Smooth muscle cell (in vitro differentiated cells): ENCODE measurements around the gene STX1A. TPM values are rescaled to one million over a fixed set of nuclear protein-coding genes. Genes with fewer than 3 reads are reported as not detected.
A peak's percentile ranks its signal among the peaks of the same experiment; 100 is the strongest.
"Not testable (repeated sequence)": the region's sequence is repeated elsewhere in the genome, so short reads cannot be mapped to it uniquely, and the experiment has no call there.

Experiments
- DNase-seq: peaks from one replicate; lab custom pipeline; 2025; ENCODE audit not compliant: unreplicated experiment; lab: John Stamatoyannopoulos, UW
- H2AFZ ChIP-seq: fragments of 200-600 bp; sonication (generic); 2 replicates; pipeline ENCODE4 v1.6.0; 2016; ENCODE audit warnings: antibody characterized with exemption, low read depth, mild to moderate bottlenecking
- H3F3A ChIP-seq: fragments of 200-600 bp; sonication (generic); 2 replicates; pipeline ENCODE4 v1.6.0; 2017; ENCODE audit warnings: antibody characterized with exemption, low read depth
- H3K27ac ChIP-seq: fragments of 200-600 bp; sonication (generic); 2 replicates; pipeline ENCODE4 v1.5.1; 2016; ENCODE audit warnings: low read depth, mild to moderate bottlenecking
- H3K27me3 ChIP-seq: fragments of 200-600 bp; sonication (generic); 2 replicates; pipeline ENCODE4 v1.6.1; 2016; ENCODE audit warnings: low read depth, mild to moderate bottlenecking
- H3K36me3 ChIP-seq: fragments of 200-600 bp; sonication (generic); 2 replicates; pipeline ENCODE4 v1.5.1; 2016; ENCODE audit warnings: low read depth
- H3K4me1 ChIP-seq: fragments of 200-600 bp; sonication (generic); 2 replicates; pipeline ENCODE4 v1.5.1; 2016; ENCODE audit warnings: low read depth
- H3K4me2 ChIP-seq: fragments of 200-600 bp; sonication (generic); 2 replicates; pipeline ENCODE4 v1.6.0; 2016; ENCODE audit warnings: mild to moderate bottlenecking
- H3K4me3 ChIP-seq: fragments of 200-600 bp; sonication (generic); 2 replicates; pipeline ENCODE4 v1.5.1; 2016; ENCODE audit warnings: mild to moderate bottlenecking
- H3K79me2 ChIP-seq: fragments of 200-600 bp; sonication (generic); 2 replicates; pipeline ENCODE4 v1.6.0; 2016; ENCODE audit warnings: low read depth, mild to moderate bottlenecking
- H3K9ac ChIP-seq: fragments of 200-600 bp; sonication (generic); 2 replicates; pipeline ENCODE4 v1.6.0; 2016; ENCODE audit warnings: low read depth
- H3K9me3 ChIP-seq: fragments of 200-600 bp; sonication (generic); replicated peaks from 2 replicates; pipeline ENCODE4 v1.5.1; 2016; ENCODE audit warnings: low read depth
- H4K20me1 ChIP-seq: fragments of 200-600 bp; sonication (generic); 2 replicates; pipeline ENCODE4 v1.6.0; 2016; ENCODE audit warnings: low read depth
- WGBS: methylation state at CpG from one replicate; pipeline ENCODE4 v1.1.7; 2016; ENCODE audit warnings: low lambda C conversion rate; 5-methylcytosine and 5-hydroxymethylcytosine counted together
- polyA plus RNA-seq: library from polyadenylated mRNA; unstranded; fragments of >200 nt; fragmentation: Nextera tagmentation; extraction: Ambion mirVana; gene quantifications from 2 replicates; pipeline ENCODE4 v1.2.1, GENCODE V29; 2016
- total RNA-seq: library from RNA; depleted of rRNA; stranded (reverse); fragments of >200 nt; gene quantifications from 2 replicates; pipeline ENCODE4 v1.2.3, GENCODE V29; 2014
- TF ChIP-seq, protein P1 (sequence below): fragments of 200-600 bp; sonication (generic); IDR thresholded peaks from 2 replicates; pipeline ENCODE4 v1.5.1; 2017; ENCODE audit warnings: borderline replicate concordance, mild to moderate bottlenecking, antibody characterized with exemption; ENCODE audit not compliant: insufficient read depth, poor library complexity, severe bottlenecking

STX1A gene
- total and polyA plus RNA-seq, 2 experiments from 2014 or later, result 7.5 to 14.3 TPM

DNA sequence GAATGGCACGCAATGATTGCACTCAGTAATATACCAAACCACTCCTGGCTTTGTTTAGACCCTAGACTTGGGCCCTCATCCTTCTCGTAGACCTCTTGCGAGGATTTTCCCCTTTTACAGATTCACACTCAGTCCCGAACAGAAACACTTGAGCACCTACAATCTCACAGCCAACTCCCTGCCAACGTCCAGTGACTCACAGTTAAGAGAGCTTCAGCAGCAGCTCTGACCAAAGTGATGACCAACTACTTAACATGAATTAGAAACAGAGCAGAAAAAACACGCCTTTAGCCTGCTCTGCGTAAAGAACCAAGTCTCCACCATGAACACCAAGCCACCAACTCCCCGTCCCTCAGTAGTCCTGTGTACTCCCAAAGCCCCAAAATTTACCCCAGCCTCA is 38.4 kb downstream of the STX1A start:
- Histone ChIP-seq H3K27me3 (no peaks in the 10 kb centered on the region), H3K27ac (peak overlapping the region; percentile 2), H2AFZ (no peak overlapping the region), H3K4me3 (no peak overlapping the region), H3K4me2 (peak overlapping the region; percentile 92), H3K4me1 (peaks cover 18% of the 10 kb centered on the region), H3F3A (no peaks in the 10 kb centered on the region), H3K36me3 (no peaks in the 10 kb centered on the region), H3K9me3 (no peaks in the 10 kb centered on the region), H3K79me2 (peaks cover 51% of the 10 kb centered on the region), H4K20me1 (peaks cover 21% of the 10 kb centered on the region), H3K9ac (no peak overlapping the region)
- WGBS, result 78% methylated on average over 8 of the region's 8 CpGs
- no peak for DNase-seq
- TF ChIP-seq, protein P1, sequence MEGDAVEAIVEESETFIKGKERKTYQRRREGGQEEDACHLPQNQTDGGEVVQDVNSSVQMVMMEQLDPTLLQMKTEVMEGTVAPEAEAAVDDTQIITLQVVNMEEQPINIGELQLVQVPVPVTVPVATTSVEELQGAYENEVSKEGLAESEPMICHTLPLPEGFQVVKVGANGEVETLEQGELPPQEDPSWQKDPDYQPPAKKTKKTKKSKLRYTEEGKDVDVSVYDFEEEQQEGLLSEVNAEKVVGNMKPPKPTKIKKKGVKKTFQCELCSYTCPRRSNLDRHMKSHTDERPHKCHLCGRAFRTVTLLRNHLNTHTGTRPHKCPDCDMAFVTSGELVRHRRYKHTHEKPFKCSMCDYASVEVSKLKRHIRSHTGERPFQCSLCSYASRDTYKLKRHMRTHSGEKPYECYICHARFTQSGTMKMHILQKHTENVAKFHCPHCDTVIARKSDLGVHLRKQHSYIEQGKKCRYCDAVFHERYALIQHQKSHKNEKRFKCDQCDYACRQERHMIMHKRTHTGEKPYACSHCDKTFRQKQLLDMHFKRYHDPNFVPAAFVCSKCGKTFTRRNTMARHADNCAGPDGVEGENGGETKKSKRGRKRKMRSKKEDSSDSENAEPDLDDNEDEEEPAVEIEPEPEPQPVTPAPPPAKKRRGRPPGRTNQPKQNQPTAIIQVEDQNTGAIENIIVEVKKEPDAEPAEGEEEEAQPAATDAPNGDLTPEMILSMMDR, result no peak

- Histone ChIP-seq H3K9ac (no peak overlapping the region), H3K4me1 (peaks cover 18% of the 10 kb centered on the region), H3K27me3 (no peaks in the 10 kb centered on the region), H3F3A (no peaks in the 10 kb centered on the region), H3K9me3 (no peaks in the 10 kb centered on the region), H3K79me2 (peaks cover 47% of the 10 kb centered on the region), H3K36me3 (no peaks in the 10 kb centered on the region), H3K4me2 (peak overlapping the region; percentile 92), H4K20me1 (peaks cover 22% of the 10 kb centered on the region), H3K27ac (no peak overlapping the region), H3K4me3 (no peak overlapping the region), H2AFZ (no peak overlapping the region)
- TF ChIP-seq, protein P1, result no peak
- no peak for DNase-seq
- 93% methylated on average over 7 of the region's 7 CpGs for WGBS
Observed at GRCh38 chr7:73680501-73680900, 39.0 kb downstream of the STX1A start.

DNA sequence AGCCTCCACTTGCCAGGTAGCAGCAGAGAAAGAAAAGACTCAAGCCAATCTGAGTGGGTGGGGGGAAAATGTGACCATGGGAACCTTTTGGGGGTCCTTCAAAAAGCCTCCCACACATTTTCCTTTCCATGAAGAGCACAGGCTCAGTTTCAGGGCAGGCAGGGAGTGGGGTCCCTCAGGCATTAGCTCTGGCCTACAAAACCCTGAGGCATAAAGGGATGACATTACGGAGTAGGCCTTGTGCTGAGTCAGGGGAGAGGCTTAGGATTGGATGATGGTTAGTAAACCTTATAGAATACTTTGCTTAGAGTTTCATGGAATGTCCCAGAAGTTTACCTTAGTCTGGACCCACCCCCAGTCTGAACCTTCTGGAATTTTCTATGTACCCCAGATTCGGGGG is 39.8 kb downstream of the STX1A start:
- Histone ChIP-seq H3K9ac (no peak overlapping the region), H3K27ac (no peak overlapping the region), H3K36me3 (no peaks in the 10 kb centered on the region), H4K20me1 (peaks cover 27% of the 10 kb centered on the region), H3F3A (no peaks in the 10 kb centered on the region), H3K4me1 (peaks cover 18% of the 10 kb centered on the region), H3K79me2 (peaks cover 39% of the 10 kb centered on the region), H3K27me3 (no peaks in the 10 kb centered on the region), H3K4me3 (no peak overlapping the region), H2AFZ (no peak overlapping the region), H3K9me3 (no peaks in the 10 kb centered on the region), H3K4me2 (no peak overlapping the region)
- no peak for DNase-seq
- WGBS, result 89% methylated on average over 2 of the region's 2 CpGs
- TF ChIP-seq, protein P1, result no peak

GRCh38 chr7:73678862-73679261 is 40.6 kb downstream of the STX1A start:
- H3K27ac ChIP-seq, result no peak overlapping the region
- H3K36me3 ChIP-seq, result no peaks in the 10 kb centered on the region
- TF ChIP-seq, protein P1, result no peak
- H3K4me2 ChIP-seq, result no peak overlapping the region
- no peaks in the 10 kb centered on the region for H3F3A ChIP-seq
- no peaks in the 10 kb centered on the region for H3K27me3 ChIP-seq
- H2AFZ ChIP-seq, result no peak overlapping the region
- H4K20me1 ChIP-seq, result peaks cover 27% of the 10 kb centered on the region
- no peak for DNase-seq
- no peak overlapping the region for H3K4me3 ChIP-seq
- peaks cover 15% of the 10 kb centered on the region for H3K4me1 ChIP-seq
- H3K79me2 ChIP-seq, result peaks cover 33% of the 10 kb centered on the region
- 97% methylated on average over 6 of the region's 6 CpGs for WGBS
- no peak overlapping the region for H3K9ac ChIP-seq
- H3K9me3 ChIP-seq, result no peaks in the 10 kb centered on the region

- Histone ChIP-seq H3K79me2 (peaks cover 10% of the 10 kb centered on the region), H4K20me1 (peaks cover 19% of the 10 kb centered on the region)
- H3K27ac ChIP-seq, H3K9me3 ChIP-seq, DNase-seq, H3K27me3 ChIP-seq, H3K9ac ChIP-seq, H3K4me3 ChIP-seq, H3K4me1 ChIP-seq, H3F3A ChIP-seq, H2AFZ ChIP-seq, H3K36me3 ChIP-seq, H3K4me2 ChIP-seq: not testable (repeated sequence)
- WGBS, result 76% methylated on average over 9 of the region's 9 CpGs
Observed at GRCh38 chr7:73676062-73676461, 43.4 kb downstream of the STX1A start.
